Muscle of arm (tissue), 12 donors: ENCODE measurements around the gene NR2E1. TPM values are rescaled to one million over a fixed set of nuclear protein-coding genes. Genes with fewer than 3 reads are reported as not detected.
A peak's percentile ranks its signal among the peaks of the same experiment; 100 is the strongest.

Source experiments
- DNase-seq: peaks from one replicate; pipeline ENCODE4 v3.0.0-alpha.2; 2013
- polyA plus RNA-seq, 12 donors: library from polyadenylated mRNA; unstranded; fragments of 120-200 nt; gene quantifications; one replicate each; pipeline ENCODE4 v1.2.1, GENCODE V29; 2013; ENCODE audit not compliant: insufficient read length in 12 of 12

NR2E1 gene
- polyA plus RNA-seq, 12 donors, result 0.08 to 0.19 (median 0.09) TPM; not detected in 8

- peak; percentile 2 for DNase-seq
Observed at GRCh38 chr6:108203189-108204112, 37.6 kb downstream of the NR2E1 start.

- no peak for DNase-seq
Observed at GRCh38 chr6:108207013-108207412, 41.2 kb downstream of the NR2E1 start.

- DNase-seq, result no peak
Observed at GRCh38 chr6:108209738-108210137, 43.9 kb downstream of the NR2E1 start.

GRCh38 chr6:108210556-108210955 lies 44.7 kb downstream of the NR2E1 start:
- DNase-seq, result no peak

- DNase-seq, result no peak
Observed at GRCh38 chr6:108211671-108212070, 45.8 kb downstream of the NR2E1 start.

GRCh38 chr6:108222064-108222463 lies 56.2 kb downstream of the NR2E1 start:
- no peak for DNase-seq

GRCh38 chr6:108222504-108222903 lies 56.7 kb downstream of the NR2E1 start:
- DNase-seq, result no peak

- DNase-seq, result no peak
Observed at GRCh38 chr6:108227290-108227689, 61.5 kb downstream of the NR2E1 start.

- DNase-seq, result no peak
Observed at GRCh38 chr6:108228416-108228815, 62.6 kb downstream of the NR2E1 start.

- no peak for DNase-seq
Observed at GRCh38 chr6:108235127-108235526, 69.3 kb downstream of the NR2E1 start.

- DNase-seq, result no peak
Observed at GRCh38 chr6:108236791-108237190, 71.0 kb downstream of the NR2E1 start.

GRCh38 chr6:108238322-108238721 lies 72.5 kb downstream of the NR2E1 start:
- DNase-seq, result no peak

Other genes with a start within 250 kb of the NR2E1 start
- 100 to 1,000 TPM in 1 of 12 donors, 10 to 100 TPM in 10, not detected in 1; 55.4 to 129 (median 87.2) TPM for gene SEC63, start 207.8 kb upstream of the NR2E1 start, polyA plus RNA-seq
- 10 to 100 TPM in 11 of 12 donors, not detected in 1; 19.4 to 33.0 (median 27.1) TPM for gene OSTM1, start 91.3 kb upstream of the NR2E1 start, polyA plus RNA-seq
- 100 to 1,000 TPM; 209 to 451 (median 258) TPM for gene SNX3, start 95.0 kb downstream of the NR2E1 start, polyA plus RNA-seq
- 10 to 100 TPM in 1 of 12 donors, 1 to 10 TPM in 10, not detected in 1; 4.0 to 11.5 (median 5.7) TPM for gene AFG1L, start 129.0 kb downstream of the NR2E1 start, polyA plus RNA-seq